Naive B cell (primary cell): Measurements from ENCODE around the gene BTBD10. TPM values are rescaled to one million over a fixed set of nuclear protein-coding genes. Genes with fewer than 3 reads are reported as not detected.

ENCODE experiments used
- ATAC-seq, 2 donors: fragments of 150-1000 bp; cut with Tn5 transposase; 2 replicates each; pipeline ENCODE4 v1.10.0; 2021; ENCODE audit warnings: low read depth in 2 of 2, mild to moderate bottlenecking in 2 of 2, moderate library complexity in 2 of 2
- DNase-seq: peaks from one replicate; pipeline ENCODE4 v3.0.0; 2022
- H3K27ac Mint-ChIP-seq, 6 donors: one replicate each; pipeline ENCODE4 v1.8.0; 2020 to 2022; ENCODE audit warnings: mild to moderate bottlenecking in 6 of 6, mixed read lengths in 6 of 6, moderate library complexity in 5 of 6, inconsistent platforms in 2 of 6
- H3K27me3 Mint-ChIP-seq, 3 donors: one replicate each; pipeline ENCODE4 v1.8.0; 2021 to 2022; ENCODE audit warnings: mixed read lengths in 3 of 3, mild to moderate bottlenecking in 1 of 3
- H3K36me3 Mint-ChIP-seq, 2 donors: one replicate each; pipeline ENCODE4 v1.8.0; 2020 to 2022; ENCODE audit warnings: mixed read lengths in 2 of 2, inconsistent platforms in 1 of 2, mild to moderate bottlenecking in 1 of 2
- H3K4me1 Mint-ChIP-seq, 3 donors: one replicate each; pipeline ENCODE4 v1.8.0; 2020 to 2022; ENCODE audit warnings: mixed read lengths in 3 of 3, inconsistent platforms in 1 of 3, mild to moderate bottlenecking in 1 of 3, moderate library complexity in 1 of 3
- H3K4me3 Mint-ChIP-seq, 8 donors: one replicate each; pipeline ENCODE4 v1.8.0; 2020 to 2022; ENCODE audit warnings: mild to moderate bottlenecking in 8 of 8, mixed read lengths in 8 of 8, moderate library complexity in 8 of 8, inconsistent platforms in 2 of 8
- H3K9me3 Mint-ChIP-seq, 7 donors: one replicate each; pipeline ENCODE4 v1.8.0; 2020 to 2022; ENCODE audit warnings: mixed read lengths in 7 of 7, mild to moderate bottlenecking in 5 of 7, inconsistent platforms in 2 of 7, moderate library complexity in 1 of 7
- polyA plus RNA-seq, 6 donors: library from polyadenylated mRNA; unstranded; fragments of 300-500 nt; fragmentation: Illumina TruSeq; gene quantifications; one replicate each; pipeline ENCODE4 v1.2.3, GENCODE V29; 2021; ENCODE audit warnings: low read depth in 6 of 6

Gene BTBD10
- polyA plus RNA-seq, result 10 to 100 TPM in 5 of 6 donors, 1 to 10 TPM in 1; 7.4 to 17.8 (median 12.6) TPM

DNA sequence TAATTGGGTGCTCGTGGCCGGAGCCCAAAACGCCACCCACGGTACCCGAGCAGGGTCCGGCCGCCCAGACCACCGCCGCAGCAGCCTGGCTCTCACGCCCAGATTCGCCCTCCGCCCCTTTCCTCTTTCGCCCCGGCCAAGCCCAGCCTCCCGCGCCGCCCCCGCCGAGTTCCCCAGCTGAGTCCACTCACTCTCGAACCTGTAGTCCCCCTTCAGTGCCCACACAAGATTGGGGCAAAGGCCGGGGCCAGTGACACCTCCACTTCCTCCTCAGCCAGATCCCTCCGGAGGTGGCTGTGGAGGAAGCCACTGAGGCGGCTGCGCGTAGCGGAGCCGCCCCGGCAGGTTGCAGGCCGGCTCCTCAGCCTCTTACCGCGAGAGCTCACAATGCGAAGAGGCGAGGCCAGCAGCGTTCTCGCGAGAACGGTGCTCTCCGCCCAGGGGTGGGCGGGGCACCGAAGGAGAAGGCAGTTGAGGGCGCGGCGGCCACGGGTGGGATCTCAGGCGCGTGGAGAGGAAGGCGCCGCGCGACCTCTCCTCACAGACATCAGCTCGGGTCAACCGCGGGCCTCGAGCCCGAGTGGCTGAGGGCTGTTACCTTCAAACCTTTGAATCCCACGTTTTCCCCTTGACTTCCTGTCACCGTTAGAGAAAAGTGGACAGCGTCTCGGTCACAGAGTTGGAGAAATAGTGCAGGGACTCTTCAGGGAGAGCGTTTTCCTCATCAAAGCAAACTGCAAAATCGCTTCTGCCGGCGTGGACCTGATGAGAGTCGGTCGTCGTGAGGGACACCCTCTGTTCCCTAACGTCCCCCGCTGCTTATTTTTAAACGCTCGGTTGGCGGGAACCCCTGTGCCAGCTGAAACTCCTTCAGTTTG lies at the start of gene BTBD10:
Gene BTBD10, minus strand, starts transcription at position 322 of the 878 bp plus-strand sequence. CDS start 18,098 bp downstream, outside the sequence.
- Mint-ChIP-seq H3K4me1 (peaks cover 23 to 48% (median 45%) of the 10 kb centered on the region in 3 donors), H3K27me3 (no peaks in the 10 kb centered on the region), H3K9me3 (no peaks in the 10 kb centered on the region), H3K27ac (peak within 1 kb of the TSS; percentile 97 to 99 (median 99)), H3K36me3 (no peaks in the 10 kb centered on the region), H3K4me3 (peak within 1 kb of the TSS; percentile 99 to 100 (median 99))
- peak; percentile 95 to 96 for ATAC-seq
- peak; percentile 91 for DNase-seq

GRCh38 chr11:13503393-13503792 lies 40.4 kb upstream of the BTBD10 start:
- no peak for ATAC-seq
- Mint-ChIP-seq H3K4me3 (no peak overlapping the region), H3K36me3 (no peaks in the 10 kb centered on the region), H3K4me1 (no peaks in the 10 kb centered on the region), H3K27ac (no peak overlapping the region), H3K9me3 (peaks cover 0 to 3% (median 0%) of the 10 kb centered on the region in 7 donors), H3K27me3 (peaks cover 28 to 41% (median 37%) of the 10 kb centered on the region in 3 donors)
- DNase-seq, result no peak

DNA sequence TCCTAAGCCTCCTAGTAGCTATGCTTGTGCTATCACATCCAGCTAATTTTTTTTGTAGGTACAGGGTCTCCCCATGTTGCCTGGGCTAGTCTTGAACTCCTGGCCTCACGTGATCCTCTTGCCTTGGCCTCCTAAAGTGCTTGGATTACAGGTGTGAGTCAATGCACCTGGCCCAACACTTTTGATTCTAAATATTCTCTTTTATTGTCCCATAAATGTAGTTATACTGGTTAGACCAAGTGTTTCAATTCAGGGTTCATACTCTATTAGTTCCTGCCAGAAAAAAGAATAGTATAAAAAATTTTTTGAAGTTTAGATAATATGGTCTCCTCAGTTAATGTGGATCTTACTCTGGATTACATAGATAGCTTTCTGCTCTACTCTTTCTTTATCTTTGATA lies 39.5 kb upstream of the BTBD10 start:
- Mint-ChIP-seq H3K9me3 (peaks cover 0 to 6% (median 0%) of the 10 kb centered on the region in 7 donors), H3K27me3 (peaks cover 34 to 45% (median 40%) of the 10 kb centered on the region in 3 donors), H3K27ac (no peak overlapping the region), H3K36me3 (no peaks in the 10 kb centered on the region), H3K4me3 (no peak overlapping the region), H3K4me1 (no peaks in the 10 kb centered on the region)
- ATAC-seq (no peak), DNase-seq (no peak)

GRCh38 chr11:13495929-13496328 lies 32.9 kb upstream of the BTBD10 start, which contains the start of gene PTH:
PTH (minus strand) TSS chr11:13495997; CDS start chr11:13492855, 3,142 bp downstream.
- Mint-ChIP-seq H3K27me3 (peaks cover 26 to 41% (median 33%) of the 10 kb centered on the region in 3 donors), H3K9me3 (peaks cover 0 to 3% (median 0%) of the 10 kb centered on the region in 7 donors), H3K4me3 (no peak within 1 kb of the TSS), H3K36me3 (no peaks in the 10 kb centered on the region), H3K27ac (no peak within 1 kb of the TSS), H3K4me1 (no peaks in the 10 kb centered on the region)
- DNase-seq (no peak), ATAC-seq (no peak)

GRCh38 chr11:13494051-13494450 lies 31.0 kb upstream of the BTBD10 start:
- no peak for DNase-seq
- no peak for ATAC-seq
- H3K4me1 Mint-ChIP-seq, result no peaks in the 10 kb centered on the region
- H3K4me3 Mint-ChIP-seq, result no peak overlapping the region
- H3K27me3 Mint-ChIP-seq, result peaks cover 18 to 35% (median 21%) of the 10 kb centered on the region in 3 donors
- H3K36me3 Mint-ChIP-seq, result no peaks in the 10 kb centered on the region
- H3K27ac Mint-ChIP-seq, result no peak overlapping the region
- peaks cover 0 to 3% (median 0%) of the 10 kb centered on the region in 7 donors for H3K9me3 Mint-ChIP-seq

DNA sequence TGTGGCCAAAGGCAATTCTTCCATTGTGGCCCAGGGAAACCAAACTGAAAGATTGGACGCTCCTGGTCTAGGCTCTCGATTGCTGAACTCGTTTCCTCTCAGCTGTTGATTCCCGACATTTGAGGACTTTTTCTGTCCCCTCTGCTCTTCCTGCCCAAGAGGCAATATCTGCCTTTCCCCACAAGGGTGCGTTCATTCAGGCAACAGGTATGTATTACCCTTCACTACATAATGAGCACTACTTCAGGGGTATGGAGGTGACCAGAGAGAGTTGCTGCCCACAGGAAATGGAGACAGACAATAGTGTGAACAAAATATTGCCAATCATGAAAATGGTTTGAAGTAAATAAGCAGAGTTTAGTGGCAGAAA lies 24.6 kb upstream of the BTBD10 start:
- Mint-ChIP-seq H3K27ac (peak overlapping the region in 2 of 6 donors; percentile 39 to 51), H3K27me3 (peaks cover 7 to 26% (median 9%) of the 10 kb centered on the region in 3 donors), H3K36me3 (peaks cover 0 to 6% of the 10 kb centered on the region in 2 donors), H3K4me1 (peaks cover 0 to 6% (median 2%) of the 10 kb centered on the region in 3 donors), H3K4me3 (peak overlapping the region; percentile 41 to 92 (median 80)), H3K9me3 (peaks cover 0 to 29% (median 11%) of the 10 kb centered on the region in 7 donors)
- ATAC-seq (peak; percentile 68 to 69), DNase-seq (peak; percentile 12)

GRCh38 chr11:13486926-13487660 lies 24.1 kb upstream of the BTBD10 start:
- DNase-seq (peak; percentile 67), ATAC-seq (peak; percentile 94 to 95)
- H3K9me3 Mint-ChIP-seq, result peaks cover 0 to 29% (median 11%) of the 10 kb centered on the region in 7 donors
- H3K4me3 Mint-ChIP-seq, result peak overlapping the region; percentile 41 to 92 (median 80)
- H3K27me3 Mint-ChIP-seq, result peaks cover 7 to 32% (median 13%) of the 10 kb centered on the region in 3 donors
- H3K4me1 Mint-ChIP-seq, result peaks cover 0 to 6% (median 2%) of the 10 kb centered on the region in 3 donors
- peaks cover 0 to 6% of the 10 kb centered on the region in 2 donors for H3K36me3 Mint-ChIP-seq
- H3K27ac Mint-ChIP-seq, result peak overlapping the region in 1 of 6 donors; percentile 39

- peaks cover 0 to 6% of the 10 kb centered on the region in 2 donors for H3K36me3 Mint-ChIP-seq
- DNase-seq (no peak), ATAC-seq (no peak)
- H3K27ac Mint-ChIP-seq, result no peak overlapping the region
- H3K9me3 Mint-ChIP-seq, result peaks cover 0 to 33% (median 8%) of the 10 kb centered on the region in 7 donors
- H3K27me3 Mint-ChIP-seq, result peaks cover 6 to 51% (median 49%) of the 10 kb centered on the region in 3 donors
- H3K4me1 Mint-ChIP-seq, result no peaks in the 10 kb centered on the region
- H3K4me3 Mint-ChIP-seq, result no peak overlapping the region
These were observed 17.2 kb upstream of the BTBD10 start for GRCh38 chr11:13480198-13480597.

GRCh38 chr11:13479688-13480087 lies 16.7 kb upstream of the BTBD10 start:
- no peak overlapping the region for H3K4me3 Mint-ChIP-seq
- peaks cover 0 to 27% (median 8%) of the 10 kb centered on the region in 7 donors for H3K9me3 Mint-ChIP-seq
- no peaks in the 10 kb centered on the region for H3K4me1 Mint-ChIP-seq
- no peak for DNase-seq
- ATAC-seq, result no peak
- H3K36me3 Mint-ChIP-seq, result peaks cover 0 to 6% of the 10 kb centered on the region in 2 donors
- H3K27me3 Mint-ChIP-seq, result peaks cover 8 to 54% (median 51%) of the 10 kb centered on the region in 3 donors
- no peak overlapping the region for H3K27ac Mint-ChIP-seq

DNA sequence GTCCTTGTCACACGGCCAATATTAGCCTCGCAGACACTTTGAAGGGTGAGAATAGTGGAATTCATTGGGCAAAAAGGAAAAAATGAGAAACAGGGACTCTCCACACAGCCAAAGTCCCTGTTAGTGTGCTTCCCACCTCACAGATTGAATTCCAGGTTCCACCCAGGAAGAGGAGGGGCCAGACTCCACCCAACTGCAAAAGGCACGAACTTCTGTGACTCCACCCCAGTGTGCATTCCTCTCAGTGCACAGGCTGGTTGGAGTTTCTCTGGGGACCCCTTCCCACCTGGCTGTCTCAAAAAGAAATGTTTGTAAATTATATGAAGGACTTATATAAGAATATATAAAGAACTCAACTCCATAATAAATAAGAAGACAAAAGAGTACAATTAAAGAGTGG lies 12.1 kb upstream of the BTBD10 start:
- Mint-ChIP-seq H3K9me3 (peaks cover 0 to 2% (median 0%) of the 10 kb centered on the region in 7 donors), H3K36me3 (no peaks in the 10 kb centered on the region), H3K4me3 (no peak overlapping the region), H3K27me3 (peaks cover 22 to 55% (median 39%) of the 10 kb centered on the region in 3 donors), H3K4me1 (no peaks in the 10 kb centered on the region), H3K27ac (no peak overlapping the region)
- DNase-seq (no peak), ATAC-seq (no peak)

DNA sequence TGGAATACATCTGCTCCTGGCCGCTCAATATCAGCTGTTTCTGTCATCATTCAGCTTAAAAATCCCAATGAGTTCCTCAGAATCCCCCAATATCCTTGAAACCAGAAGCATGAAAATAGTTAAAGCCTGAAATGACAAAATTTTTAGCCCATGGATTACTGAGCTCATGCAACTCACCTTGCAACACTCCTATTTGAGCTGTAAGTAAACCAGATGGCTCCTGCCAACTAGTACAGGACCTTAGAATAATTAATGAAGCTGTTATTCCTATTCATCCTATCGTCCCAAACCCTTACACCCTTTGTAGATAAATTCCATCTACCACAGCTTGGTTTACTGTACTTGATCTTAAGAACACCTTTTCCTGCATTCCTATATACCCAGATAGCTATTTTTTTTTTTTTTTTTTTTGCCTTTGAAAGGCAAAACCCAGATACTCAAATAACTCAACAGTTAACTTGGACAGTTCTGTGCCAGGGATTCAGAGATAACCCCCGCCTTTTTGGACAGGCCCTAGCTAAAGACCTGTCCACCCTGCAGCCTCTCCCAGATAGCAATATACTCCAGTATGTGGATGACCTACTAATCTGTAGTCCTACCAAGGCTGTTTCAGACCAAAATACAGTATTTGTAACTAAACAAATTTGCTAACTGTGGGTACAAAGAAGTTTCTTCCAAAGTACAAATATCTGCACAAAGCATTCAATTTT lies 10.1 kb upstream of the BTBD10 start:
- H3K36me3 Mint-ChIP-seq, result no peaks in the 10 kb centered on the region
- no peaks in the 10 kb centered on the region for H3K4me1 Mint-ChIP-seq
- no peak for ATAC-seq
- H3K27ac Mint-ChIP-seq, result no peak overlapping the region
- H3K4me3 Mint-ChIP-seq, result no peak overlapping the region
- no peak for DNase-seq
- peaks cover 30 to 49% (median 34%) of the 10 kb centered on the region in 3 donors for H3K27me3 Mint-ChIP-seq
- H3K9me3 Mint-ChIP-seq, result peaks cover 0 to 2% (median 0%) of the 10 kb centered on the region in 7 donors

- H3K27me3 Mint-ChIP-seq, result peaks cover 16 to 35% (median 26%) of the 10 kb centered on the region in 3 donors
- H3K36me3 Mint-ChIP-seq, result no peaks in the 10 kb centered on the region
- ATAC-seq, result no peak
- H3K4me3 Mint-ChIP-seq, result no peak overlapping the region
- peaks cover 6 to 9% (median 8%) of the 10 kb centered on the region in 3 donors for H3K4me1 Mint-ChIP-seq
- no peak overlapping the region for H3K27ac Mint-ChIP-seq
- no peak for DNase-seq
- H3K9me3 Mint-ChIP-seq, result peaks cover 0 to 2% (median 0%) of the 10 kb centered on the region in 7 donors
These were observed 5.7 kb upstream of the BTBD10 start for GRCh38 chr11:13468750-13469149.
